DMS153 treated with DMSO at 0.1 percent for 48 hours (cell line): Measurements from ENCODE around the gene SPDYE3.
"Not testable (repeated sequence)": the region's sequence is repeated elsewhere in the genome, so short reads cannot be mapped to it uniquely, and the experiment has no call there.

Experiments
- DNase-seq: peaks from one replicate; lab custom pipeline; 2025; ENCODE audit not compliant: unreplicated experiment; lab: John Stamatoyannopoulos, UW

SPDYE3 gene

DNA sequence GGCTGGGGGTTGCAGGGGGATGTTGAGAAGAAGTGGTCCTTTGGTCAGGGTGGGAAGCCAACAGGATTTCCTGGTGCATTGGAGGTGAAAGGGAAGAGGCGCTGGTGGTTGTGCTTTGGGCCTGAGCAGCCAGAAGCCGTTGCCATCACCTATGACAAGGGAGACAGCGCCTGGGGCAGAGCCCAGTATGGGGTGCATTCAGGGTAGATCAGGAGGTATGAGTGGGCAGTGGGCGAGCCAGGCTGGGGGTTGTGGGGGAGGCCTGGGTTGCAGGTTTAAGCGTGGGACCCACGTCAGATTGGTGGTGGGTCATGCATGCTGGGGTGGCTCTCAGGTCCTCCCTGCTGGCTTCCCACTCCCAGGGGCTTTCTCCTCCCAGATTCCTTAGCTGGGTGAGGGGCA is 44.2 kb downstream of the SPDYE3 start:
- no peak for DNase-seq

GRCh38 chr7:100352230-100352781 is 44.8 kb downstream of the SPDYE3 start:
- not testable (repeated sequence) for DNase-seq

DNA sequence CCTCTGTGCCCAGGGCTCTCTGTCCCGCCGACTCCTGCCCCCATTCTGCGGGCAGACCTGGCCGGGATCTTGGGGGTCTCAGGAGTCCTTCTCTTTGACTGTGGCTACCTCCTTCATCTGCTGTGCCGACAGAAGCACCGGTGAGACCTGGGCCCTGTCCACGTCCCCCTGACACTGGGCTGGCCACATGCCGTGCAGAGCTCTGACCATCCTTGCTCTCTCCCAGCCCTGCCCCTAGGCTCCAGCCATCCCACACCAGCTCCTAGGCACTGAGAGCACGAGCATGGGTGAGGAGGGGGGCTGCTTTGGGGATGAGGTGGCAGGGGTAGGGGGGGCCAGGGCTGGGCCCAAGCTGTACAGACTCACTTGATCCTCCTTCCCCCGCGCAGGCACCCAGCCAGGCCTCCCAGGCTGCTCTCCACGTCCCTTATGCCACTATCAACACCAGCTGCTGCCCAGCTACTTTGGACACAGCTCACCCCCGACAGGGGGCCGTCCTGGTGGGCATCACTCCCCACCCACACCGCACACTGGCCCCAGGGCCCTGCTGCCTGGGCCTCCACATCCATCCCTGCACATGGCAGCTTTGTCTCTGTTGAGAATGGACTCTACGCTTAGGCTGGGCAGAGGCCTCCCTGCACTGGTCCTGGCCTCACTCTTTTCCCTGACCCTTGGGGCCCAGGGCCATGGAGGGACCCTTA is 45.6 kb downstream of the SPDYE3 start:
- DNase-seq: no peak

- DNase-seq: no peak
Measured at GRCh38 chr7:100353685-100354330, 46.3 kb downstream of the SPDYE3 start.

GRCh38 chr7:100356416-100357068 is 49.0 kb downstream of the SPDYE3 start:
- no peak for DNase-seq

DNA sequence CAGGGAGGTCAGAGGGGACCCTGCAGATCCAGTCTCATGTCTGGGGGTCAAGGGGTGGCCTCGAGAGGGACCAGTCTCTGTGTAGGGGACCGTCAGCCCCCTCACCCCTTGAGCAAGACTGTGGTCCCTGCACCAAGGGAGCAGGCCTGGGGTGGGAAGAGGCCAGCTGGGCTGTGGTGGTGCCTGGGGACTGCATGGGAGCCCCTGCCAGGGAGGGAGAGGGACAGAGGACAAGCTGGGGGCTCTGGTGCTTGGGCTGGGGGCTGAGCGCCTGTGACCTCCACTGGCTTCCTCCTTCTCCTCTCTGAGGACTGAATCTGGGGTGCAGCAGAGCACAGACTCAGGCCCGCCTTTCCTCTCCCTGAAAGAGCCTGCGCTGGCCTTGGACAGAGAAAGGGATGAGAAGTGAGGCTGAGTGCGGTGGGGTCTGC is 49.6 kb downstream of the SPDYE3 start:
- DNase-seq: no peak

DNA sequence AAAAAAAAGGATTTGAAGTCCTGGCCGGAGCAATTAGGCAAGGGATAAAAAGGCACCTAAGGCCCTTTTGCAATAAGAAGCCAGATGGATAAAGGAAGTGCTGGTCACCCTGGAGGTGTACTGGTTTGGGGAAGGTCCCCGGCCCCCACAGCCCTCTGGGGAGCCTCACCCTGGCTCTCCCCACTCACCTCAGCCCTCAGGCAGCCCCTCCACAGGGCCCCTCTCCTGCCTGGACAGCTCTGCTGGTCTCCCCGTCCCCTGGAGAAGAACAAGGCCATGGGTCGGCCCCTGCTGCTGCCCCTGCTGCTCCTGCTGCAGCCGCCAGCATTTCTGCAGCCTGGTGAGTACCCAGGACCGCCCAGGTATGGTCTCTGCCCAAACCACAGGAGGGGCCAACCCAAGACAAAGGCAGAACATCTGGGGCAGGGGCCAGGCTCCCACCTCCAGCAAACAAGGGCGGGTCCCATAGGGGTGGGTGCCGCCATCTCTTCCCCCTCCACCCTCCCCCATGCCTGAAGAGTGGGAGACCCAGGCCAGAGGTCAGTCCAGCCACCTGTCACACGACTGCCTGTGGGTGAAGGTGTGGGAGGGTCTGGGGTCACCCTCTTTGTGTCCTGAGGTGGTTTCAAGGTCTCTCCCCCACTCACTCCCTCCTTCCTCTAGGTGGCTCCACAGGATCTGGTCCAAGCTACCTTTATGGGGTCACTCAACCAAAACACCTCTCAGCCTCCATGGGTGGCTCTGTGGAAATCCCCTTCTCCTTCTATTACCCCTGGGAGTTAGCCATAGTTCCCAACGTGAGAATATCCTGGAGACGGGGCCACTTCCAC is 50.7 kb downstream of the SPDYE3 start, which contains the start of gene PILRB:
PILRB (plus strand) TSS at position 91 of the 830 bp plus-strand sequence; CDS start at position 277, 186 bp downstream.
- no peak for DNase-seq

GRCh38 chr7:100358857-100359212 is 51.3 kb downstream of the SPDYE3 start:
- no peak for DNase-seq

GRCh38 chr7:100360135-100360854 is 52.8 kb downstream of the SPDYE3 start:
- DNase-seq: no peak

DNA sequence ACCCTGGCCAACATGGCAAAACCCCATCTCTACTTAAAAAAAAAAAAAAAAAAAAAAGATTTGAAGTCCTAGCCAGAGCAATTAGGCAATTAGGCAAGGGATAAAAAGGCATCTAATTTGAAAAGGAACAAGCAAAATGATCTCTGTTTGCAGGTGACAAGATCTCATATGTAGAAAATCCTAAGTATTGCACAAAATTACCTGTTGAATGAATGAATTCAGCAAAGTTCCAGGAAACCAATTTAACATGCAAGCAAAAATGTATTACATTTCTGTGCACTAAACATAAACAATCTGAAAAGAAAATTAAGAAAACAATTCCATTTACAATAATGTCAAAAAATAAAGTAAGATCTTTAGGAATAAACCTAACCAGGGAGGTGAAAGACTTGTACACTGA is 55.6 kb downstream of the SPDYE3 start:
- DNase-seq: no peak

GRCh38 chr7:100363797-100364196 is 56.3 kb downstream of the SPDYE3 start:
- DNase-seq: not testable (repeated sequence)

GRCh38 chr7:100364480-100364879 is 57.0 kb downstream of the SPDYE3 start:
- no peak for DNase-seq

GRCh38 chr7:100365998-100366367 is 58.5 kb downstream of the SPDYE3 start:
- not testable (repeated sequence) for DNase-seq

DNA sequence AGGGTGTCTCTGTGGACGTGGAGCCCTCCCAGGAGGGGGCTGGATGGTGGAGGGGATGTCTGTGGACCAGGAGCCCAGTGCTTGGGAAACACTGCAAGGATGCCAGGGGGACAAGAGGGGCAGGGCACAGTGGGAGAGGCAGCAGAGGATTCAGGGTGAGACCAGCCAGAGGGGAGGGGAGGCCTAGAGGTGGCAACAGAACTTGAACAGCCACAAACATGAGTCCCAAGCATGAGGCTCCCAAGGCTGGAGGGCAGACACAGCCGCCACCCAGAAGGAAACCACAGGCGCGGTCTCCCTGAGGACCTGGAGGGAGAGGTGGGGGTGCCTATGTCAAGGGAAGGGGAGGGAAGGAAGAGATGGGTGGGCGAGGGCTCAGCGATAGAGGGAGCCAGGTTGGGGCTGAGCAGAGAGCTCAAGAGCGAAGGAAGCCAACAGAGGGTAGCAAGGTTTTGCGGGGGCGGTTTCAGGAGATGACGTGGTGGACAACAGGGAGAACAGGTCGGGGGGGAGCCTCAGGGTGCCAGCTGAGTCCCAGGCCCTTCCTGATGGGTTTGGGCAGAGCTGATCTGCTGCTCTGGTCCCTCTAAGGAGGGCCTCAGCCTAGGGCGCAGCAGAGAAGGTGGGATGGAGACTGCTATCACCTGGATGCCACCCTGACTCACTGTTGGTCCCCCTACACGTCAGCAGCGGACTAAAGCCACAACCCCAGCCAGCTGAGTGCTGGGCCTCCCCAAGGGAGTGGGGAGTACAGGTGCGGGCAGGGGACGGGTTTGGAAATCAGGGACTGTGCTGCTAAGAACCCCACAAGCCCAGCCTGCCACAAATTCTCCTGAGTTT is 59.1 kb downstream of the SPDYE3 start:
- DNase-seq: no peak

DNA sequence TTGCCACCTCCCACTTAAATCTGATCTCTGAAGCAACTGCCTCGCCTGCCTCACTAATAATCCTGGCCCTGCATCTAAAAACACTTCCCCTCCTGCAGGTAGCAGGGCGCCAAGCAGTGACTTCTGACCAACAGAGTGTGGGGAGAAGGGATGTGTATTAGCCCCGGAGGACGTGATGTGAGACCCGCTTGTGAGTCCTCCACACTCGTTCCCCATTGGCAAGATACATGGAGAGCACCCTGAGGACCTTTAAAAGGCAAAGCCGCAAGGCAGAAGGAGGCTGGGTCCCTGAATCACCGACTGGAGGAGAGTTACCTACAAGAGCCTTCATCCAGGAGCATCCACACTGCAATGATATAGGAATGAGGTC is 59.7 kb downstream of the SPDYE3 start:
- DNase-seq: no peak

GRCh38 chr7:100367676-100368613 is 60.4 kb downstream of the SPDYE3 start:
- DNase-seq: no peak

- no peak for DNase-seq
Measured at GRCh38 chr7:100369105-100369504, 61.6 kb downstream of the SPDYE3 start.

- no peak for DNase-seq
Measured at GRCh38 chr7:100370303-100370702, 62.8 kb downstream of the SPDYE3 start.
